Gastroesophageal sphincter (tissue), 4 donors: Measurements from ENCODE around the gene STAT1. TPM values are rescaled to one million over a fixed set of nuclear protein-coding genes. Genes with fewer than 3 reads are reported as not detected.
"Not testable (repeated sequence)": the region's sequence is repeated elsewhere in the genome, so short reads cannot be mapped to it uniquely, and the experiment has no call there.

Experiments
- ATAC-seq: fragments of 150-250 bp; one replicate; pipeline ENCODE4 v1.9.1; 2016; ENCODE audit warnings: mild to moderate bottlenecking, moderate library complexity
- H3K27ac ChIP-seq, 4 donors: fragments of 200-600 bp; sonication (generic) in 3 of 4; 1 replicate in 3 of 4; 2 replicates in 1 of 4; pipeline ENCODE4 v1.5.1; 2016 to 2019
- H3K27me3 ChIP-seq: fragments of 200-600 bp; sonication (generic); one replicate; pipeline ENCODE4 v1.5.1; 2019
- H3K36me3 ChIP-seq, 2 donors: fragments of 200-600 bp; sonication (generic); one replicate each; pipeline ENCODE4 v1.5.1; 2019; ENCODE audit warnings: control low read depth in 1 of 2
- H3K4me1 ChIP-seq, 3 donors: fragments of 200-600 bp; sonication (generic); 1 replicate in 2 of 3; 2 replicates in 1 of 3; pipeline ENCODE4 v1.5.1; 2016 to 2019; ENCODE audit warnings: control low read depth in 2 of 3
- H3K4me3 ChIP-seq, 2 donors: fragments of 200-600 bp; sonication (generic); one replicate each; pipeline ENCODE4 v1.5.1; 2019; ENCODE audit warnings: mild to moderate bottlenecking in 1 of 2, moderate library complexity in 1 of 2
- H3K9me3 ChIP-seq, 3 donors: fragments of 200-600 bp; sonication (generic); one replicate each; pipeline ENCODE4 v1.5.1; 2017 to 2019; ENCODE audit warnings: control low read depth in 2 of 3
- CTCF ChIP-seq, 4 experiments: fragments of 200-600 bp in 2 of 4; fragments of 450-650 bp in 2 of 4; sonication (generic) in 1 of 4; IDR thresholded peaks; one replicate each; pipeline ENCODE4 v1.5.1; 2017 to 2019; ENCODE audit warnings: antibody characterized with exemption in 4 of 4, mild to moderate bottlenecking in 2 of 4, moderate library complexity in 2 of 4
- EP300 ChIP-seq: sonication (generic); formaldehyde crosslinking; IDR thresholded peaks from one replicate; pipeline ENCODE4 v1.6.1; 2017; ENCODE audit warnings: antibody characterized with exemption, mild to moderate bottlenecking
- POLR2A ChIP-seq, 2 donors: fragments of 450-650 bp; IDR thresholded peaks; one replicate each; pipeline ENCODE4 v1.6.1; 2017; ENCODE audit warnings: antibody characterized with exemption in 2 of 2, mild to moderate bottlenecking in 2 of 2, moderate library complexity in 1 of 2
- POLR2AphosphoS5 ChIP-seq: sonication (generic); formaldehyde crosslinking; IDR thresholded peaks from one replicate; pipeline ENCODE4 v1.6.1; 2017; ENCODE audit warnings: antibody characterized with exemption
- WGBS, 2 donors: methylation state at CpG; one replicate each; pipeline ENCODE4 v1.1.5; 2018; ENCODE audit warnings: low coverage in 1 of 2; 5-methylcytosine and 5-hydroxymethylcytosine counted together
- total RNA-seq, 4 donors: library from RNA; depleted of rRNA; stranded (reverse); fragments of >200 nt; gene quantifications; one replicate each; pipeline ENCODE4 v1.1.0, GENCODE V29; 2016

Gene STAT1
- total RNA-seq, 4 donors from 2014 or later = 47.0 to 59.9 (median 53.5) TPM

GRCh38 chr2:190964170-190964795 lies 49.7 kb downstream of the STAT1 start:
- Histone ChIP-seq H3K27me3 (no peaks in the 10 kb centered on the region), H3K36me3 (peaks cover 1 to 86% of the 10 kb centered on the region in 2 donors), H3K27ac (no peak overlapping the region), H3K4me3 (no peak overlapping the region), H3K4me1 (no peaks in the 10 kb centered on the region), H3K9me3 (no peaks in the 10 kb centered on the region)
- TF ChIP-seq POLR2AphosphoS5 (no peak), POLR2A (IDR thresholded peaks at IDR 0.05) (no peak), CTCF (IDR thresholded peaks at IDR 0.05) (no peak), EP300 (no peak)
- no peak for ATAC-seq
- WGBS, 2 donors = 49 to 84% methylated on average over 3 to 5 of the region's 6 CpGs

- Histone ChIP-seq H3K4me1 (no peaks in the 10 kb centered on the region), H3K27me3 (no peaks in the 10 kb centered on the region), H3K9me3 (no peaks in the 10 kb centered on the region), H3K4me3 (no peak overlapping the region), H3K36me3 (peaks cover 0 to 75% of the 10 kb centered on the region in 2 donors), H3K27ac (no peak overlapping the region)
- ATAC-seq = no peak
- no peak for TF ChIP-seq POLR2A (IDR thresholded peaks at IDR 0.05)
- no peak for TF ChIP-seq CTCF (IDR thresholded peaks at IDR 0.05)
- TF ChIP-seq POLR2AphosphoS5 = no peak
- TF ChIP-seq EP300 = no peak
- 85 to 94% methylated on average over 2 of the region's 2 CpGs for WGBS, 2 donors
These were observed 50.9 kb downstream of the STAT1 start for GRCh38 chr2:190963088-190963487.

GRCh38 chr2:190961918-190962487 lies 52.0 kb downstream of the STAT1 start:
- H3K27ac ChIP-seq = no peak overlapping the region
- no peaks in the 10 kb centered on the region for H3K4me1 ChIP-seq
- no peaks in the 10 kb centered on the region for H3K9me3 ChIP-seq
- 65 to 71% methylated on average over 2 of the region's 2 CpGs for WGBS, 2 donors
- TF ChIP-seq POLR2A (IDR thresholded peaks at IDR 0.05) (no peak), POLR2AphosphoS5 (no peak), CTCF (IDR thresholded peaks at IDR 0.05) (no peak), EP300 (no peak)
- no peaks in the 10 kb centered on the region for H3K27me3 ChIP-seq
- no peak overlapping the region for H3K4me3 ChIP-seq
- H3K36me3 ChIP-seq = peaks cover 0 to 70% of the 10 kb centered on the region in 2 donors
- peak; percentile 25 for ATAC-seq

GRCh38 chr2:190961117-190961516 lies 52.9 kb downstream of the STAT1 start:
- 94 to 98% methylated on average over 5 of the region's 5 CpGs for whole genome bisulfite sequencing, 2 donors
- H3K27me3 ChIP-seq, H3K9me3 ChIP-seq, ATAC-seq, H3K27ac ChIP-seq, H3K4me3 ChIP-seq, H3K4me1 ChIP-seq: not testable (repeated sequence)
- H3K36me3 ChIP-seq = peaks cover 0 to 67% of the 10 kb centered on the region in 2 donors

GRCh38 chr2:190959911-190960788 lies 53.8 kb downstream of the STAT1 start:
- H3K4me1 ChIP-seq = no peaks in the 10 kb centered on the region

More at GRCh38 chr2:190959911-190960788, 53.8 kb downstream of the STAT1 start:
- Histone ChIP-seq H3K4me3 (no peak overlapping the region), H3K27ac (no peak overlapping the region), H3K36me3 (peaks cover 0 to 58% of the 10 kb centered on the region in 2 donors), H3K27me3 (no peaks in the 10 kb centered on the region), H3K9me3 (peaks cover 0 to 5% (median 0%) of the 10 kb centered on the region in 3 donors)
- ATAC-seq = no peak
- 68 to 91% methylated on average over 5 of the region's 5 CpGs for WGBS, 2 donors
- TF ChIP-seq EP300 (no peak), POLR2AphosphoS5 (no peak), POLR2A (IDR thresholded peaks at IDR 0.05) (no peak), CTCF (IDR thresholded peaks at IDR 0.05) (no peak)
